ENCODE measurements around the gene TRIM69.
"Not testable (repeated sequence)": the region's sequence is repeated elsewhere in the genome, so short reads cannot be mapped to it uniquely, and the experiment has no call there.

TRIM69 gene

GRCh38 chr15:44713006-44713966 lies 23.0 kb upstream of the TRIM69 start:
- in situ Hi-C loops (cut with HindIII; ENCODE audit: low pct_ligation_motif_present, low pct_unique_long_range_greater_than_20kb, low sequenced_read_pairs) = no loop called here
- peak; percentile 57 for DNase-seq

- in situ Hi-C loops (cut with HindIII; ENCODE audit: low pct_ligation_motif_present, low pct_unique_long_range_greater_than_20kb, low sequenced_read_pairs) = no loop called here
- no peak for DNase-seq
These were observed 21.1 kb upstream of the TRIM69 start for GRCh38 chr15:44715142-44715796.

DNA sequence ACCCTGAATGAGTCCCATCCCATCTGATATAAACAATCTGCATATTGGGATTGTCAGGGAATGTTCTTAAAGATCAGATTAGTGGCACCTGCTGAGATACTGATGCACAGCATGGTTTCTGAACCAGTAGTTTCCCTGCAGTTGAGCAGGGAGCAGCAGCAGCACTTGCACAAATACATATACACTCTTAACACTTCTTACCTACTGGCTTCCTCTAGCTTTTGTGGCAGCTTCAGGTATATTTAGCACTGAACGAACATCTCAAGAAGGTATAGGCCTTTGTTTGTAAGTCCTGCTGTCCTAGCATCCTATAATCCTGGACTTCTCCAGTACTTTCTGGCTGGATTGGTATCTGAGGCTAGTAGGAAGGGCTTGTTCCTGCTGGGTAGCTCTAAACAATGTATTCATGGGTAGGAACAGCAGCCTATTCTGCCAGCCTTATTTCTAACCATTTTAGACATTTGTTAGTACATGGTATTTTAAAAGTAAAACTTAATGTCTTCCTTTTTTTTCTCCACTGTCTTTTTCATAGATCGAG lies 20.5 kb upstream of the TRIM69 start:
- in situ Hi-C loops (cut with HindIII; ENCODE audit: low pct_ligation_motif_present, low pct_unique_long_range_greater_than_20kb, low sequenced_read_pairs) = no loop called here
- DNase-seq = no peak

DNA sequence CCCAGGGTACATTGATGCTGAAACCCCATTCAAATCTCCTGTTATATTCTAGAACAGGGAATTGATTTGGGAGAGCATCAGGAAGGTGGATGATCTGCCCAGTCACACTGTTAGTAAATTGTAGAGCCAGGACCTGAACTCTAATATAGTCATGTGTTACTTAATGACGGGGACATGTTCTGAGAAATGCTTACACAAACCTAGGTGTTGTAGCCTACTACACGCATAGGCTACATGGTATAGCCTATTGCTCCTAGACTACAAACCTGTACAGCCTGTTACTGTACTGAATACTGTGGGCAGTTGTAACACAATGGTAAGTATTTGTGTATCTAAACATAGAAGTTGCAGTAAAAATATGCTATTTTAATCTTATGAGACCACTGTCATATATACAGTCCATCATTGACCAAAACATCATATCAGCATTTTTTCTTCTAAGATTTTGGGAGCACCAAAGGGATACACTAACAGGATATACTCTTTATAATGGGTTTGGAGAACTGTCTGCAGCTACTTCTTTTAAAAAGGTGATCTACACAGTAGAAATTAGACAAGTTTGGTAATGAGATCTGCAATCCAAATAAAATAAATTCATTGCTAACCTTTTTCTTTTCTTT lies 19.2 kb upstream of the TRIM69 start:
- in situ Hi-C loops (cut with HindIII; ENCODE audit: low pct_ligation_motif_present, low pct_unique_long_range_greater_than_20kb, low sequenced_read_pairs) = no loop called here
- no peak for DNase-seq

- in situ Hi-C loops (cut with HindIII; ENCODE audit: low pct_ligation_motif_present, low pct_unique_long_range_greater_than_20kb, low sequenced_read_pairs) = no loop called here
- no peak for DNase-seq
These were observed 18.0 kb upstream of the TRIM69 start for GRCh38 chr15:44718180-44718926.

GRCh38 chr15:44718927-44719292 lies 17.4 kb upstream of the TRIM69 start:
- in situ Hi-C loops (cut with HindIII; ENCODE audit: low pct_ligation_motif_present, low pct_unique_long_range_greater_than_20kb, low sequenced_read_pairs) = no loop called here
- no peak for DNase-seq

- in situ Hi-C loops (cut with HindIII; ENCODE audit: low pct_ligation_motif_present, low pct_unique_long_range_greater_than_20kb, low sequenced_read_pairs) = no loop called here
- DNase-seq = no peak
These were observed 16.9 kb upstream of the TRIM69 start for GRCh38 chr15:44719293-44719999.

DNA sequence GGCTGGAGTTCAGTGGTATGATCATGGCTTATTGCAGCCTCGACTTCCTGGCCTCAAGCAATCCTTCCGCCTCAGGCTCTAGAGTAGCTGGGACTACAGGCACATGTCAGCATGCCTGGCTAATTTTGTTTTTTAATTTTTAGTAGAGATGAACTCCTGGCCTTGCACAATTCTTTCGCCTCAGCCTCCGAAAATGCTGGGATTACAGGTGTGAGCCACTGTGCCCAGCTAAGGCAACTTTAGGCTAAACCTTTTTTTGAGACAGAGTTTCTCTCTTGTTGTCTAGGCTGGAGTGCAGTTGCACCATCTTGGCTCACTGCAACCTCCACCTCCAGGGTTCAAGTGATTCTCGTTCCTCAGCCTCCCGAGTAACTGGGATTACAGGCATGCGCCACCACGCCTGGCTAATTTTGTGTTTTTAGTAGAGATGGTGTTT lies 16.3 kb upstream of the TRIM69 start:
- DNase-seq; in situ Hi-C loops (cut with HindIII; ENCODE audit: low pct_ligation_motif_present, low pct_unique_long_range_greater_than_20kb, low sequenced_read_pairs): not testable (repeated sequence)

DNA sequence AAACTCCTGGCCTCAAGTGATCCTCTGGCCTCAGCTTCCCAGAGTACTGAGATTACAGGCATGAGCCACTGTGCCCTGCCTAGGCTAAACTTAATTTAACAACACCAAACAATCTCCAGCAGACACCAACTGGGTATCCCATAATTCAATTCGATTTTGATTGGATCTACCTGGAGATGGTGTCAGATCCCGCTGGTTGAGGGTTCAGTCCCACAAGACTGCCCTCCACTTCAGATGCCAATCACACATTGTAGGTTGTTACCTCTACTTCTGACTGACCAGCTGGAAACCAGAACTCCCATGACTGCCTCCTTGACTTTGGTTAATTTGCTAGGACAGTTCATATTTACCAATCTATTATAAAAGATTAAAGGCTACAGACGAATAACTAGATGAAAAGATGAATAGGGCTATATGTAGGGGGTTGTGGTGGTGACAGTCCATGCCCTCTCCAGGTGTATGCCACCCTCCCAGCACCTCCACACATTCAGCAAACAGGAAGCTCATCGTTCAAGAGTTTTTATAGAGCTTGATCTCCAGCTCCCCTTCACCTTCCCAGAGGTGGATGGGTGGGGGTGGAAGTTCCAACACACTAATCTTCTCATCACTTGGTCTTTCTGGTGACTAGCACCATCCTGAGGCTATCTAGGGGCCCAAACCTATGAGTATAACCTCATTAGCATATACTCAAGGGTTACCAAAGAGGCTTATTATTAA lies 15.7 kb upstream of the TRIM69 start:
- no peak for DNase-seq
- in situ Hi-C loops (cut with HindIII; ENCODE audit: low pct_ligation_motif_present, low pct_unique_long_range_greater_than_20kb, low sequenced_read_pairs) = no loop called here

DNA sequence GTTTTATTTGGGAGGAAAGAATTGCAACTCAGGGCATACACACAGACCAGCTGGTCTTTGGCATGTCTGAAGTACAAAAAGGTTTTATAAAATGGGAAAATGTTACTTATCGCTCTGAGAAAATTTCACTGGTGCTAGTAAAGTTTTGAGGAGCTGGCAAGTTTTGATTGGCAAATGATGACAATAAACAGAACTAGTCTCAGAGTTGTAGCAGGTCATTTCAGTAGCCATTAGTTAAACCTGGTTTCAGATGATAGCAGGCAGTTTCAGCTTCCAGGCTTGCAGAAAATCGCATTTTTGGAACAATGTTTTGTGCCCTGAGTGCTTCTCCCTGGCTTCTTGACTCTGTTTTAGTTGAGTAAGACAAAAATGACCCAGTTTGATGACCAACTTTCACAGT lies 14.3 kb upstream of the TRIM69 start:
- in situ Hi-C loops (cut with HindIII; ENCODE audit: low pct_ligation_motif_present, low pct_unique_long_range_greater_than_20kb, low sequenced_read_pairs) = no loop called here
- DNase-seq = no peak

DNA sequence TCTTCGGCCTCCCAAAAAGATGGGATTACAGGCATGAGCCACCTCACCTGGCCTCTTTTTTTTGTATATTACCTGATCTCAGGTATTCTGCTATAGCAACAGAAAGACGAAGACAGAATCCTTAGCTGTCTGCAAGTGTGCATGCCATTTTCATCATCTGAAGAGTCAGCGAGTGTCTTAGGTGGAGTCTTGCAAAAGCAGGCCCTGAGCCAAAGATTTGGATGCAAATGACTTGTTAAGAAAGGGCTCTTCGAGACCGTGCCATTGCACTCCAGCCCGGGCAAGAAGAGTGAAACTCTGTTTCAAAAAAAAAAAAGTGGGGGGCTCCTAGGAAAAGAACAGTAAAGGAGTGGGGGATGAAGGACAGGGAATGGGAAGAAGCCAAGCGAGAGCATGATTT lies 10.2 kb upstream of the TRIM69 start:
- in situ Hi-C loops (cut with HindIII; ENCODE audit: low pct_ligation_motif_present, low pct_unique_long_range_greater_than_20kb, low sequenced_read_pairs) = no loop called here
- DNase-seq = no peak

- DNase-seq = peak; percentile 73
- in situ Hi-C loops (cut with HindIII; ENCODE audit: low pct_ligation_motif_present, low pct_unique_long_range_greater_than_20kb, low sequenced_read_pairs) = no loop called here
These were observed 9.5 kb upstream of the TRIM69 start for GRCh38 chr15:44726568-44727484.

GRCh38 chr15:44727485-44728231 lies 8.7 kb upstream of the TRIM69 start:
- DNase-seq = no peak
- in situ Hi-C loops (cut with HindIII; ENCODE audit: low pct_ligation_motif_present, low pct_unique_long_range_greater_than_20kb, low sequenced_read_pairs) = no loop called here

DNA sequence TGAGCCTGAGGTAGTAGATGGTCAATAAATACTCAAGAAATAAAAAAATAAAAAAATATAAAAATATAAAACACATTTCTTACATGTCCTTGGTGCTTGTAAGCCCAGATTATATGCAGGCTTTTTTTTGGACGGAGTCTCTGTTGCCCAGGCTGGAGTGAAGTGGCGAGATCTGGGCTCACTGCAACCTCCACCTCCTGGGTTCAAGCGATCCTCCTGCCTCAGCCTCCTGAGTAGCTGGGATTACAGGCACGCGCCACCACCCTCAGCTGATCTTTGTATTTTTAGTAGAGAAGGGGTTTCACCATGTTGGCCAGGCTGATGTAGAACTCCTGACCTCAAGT lies 8.1 kb upstream of the TRIM69 start:
- DNase-seq; in situ Hi-C loops (cut with HindIII; ENCODE audit: low pct_ligation_motif_present, low pct_unique_long_range_greater_than_20kb, low sequenced_read_pairs): not testable (repeated sequence)

- in situ Hi-C loops (cut with HindIII; ENCODE audit: low pct_ligation_motif_present, low pct_unique_long_range_greater_than_20kb, low sequenced_read_pairs) = no loop called here
- peak; percentile 98 for DNase-seq
These were observed 7.5 kb upstream of the TRIM69 start for GRCh38 chr15:44728576-44729407.

All from ACHN (cell line).